ENCODE measurements around the gene ABHD2. TPM values are rescaled to one million over a fixed set of nuclear protein-coding genes. Genes with fewer than 3 reads are reported as not detected.
"Not testable (repeated sequence)": the region's sequence is repeated elsewhere in the genome, so short reads cannot be mapped to it uniquely, and the experiment has no call there.

The ABHD2 gene
- total RNA-seq, 1 experiment from 2014 or later, result 52.4 TPM

DNA sequence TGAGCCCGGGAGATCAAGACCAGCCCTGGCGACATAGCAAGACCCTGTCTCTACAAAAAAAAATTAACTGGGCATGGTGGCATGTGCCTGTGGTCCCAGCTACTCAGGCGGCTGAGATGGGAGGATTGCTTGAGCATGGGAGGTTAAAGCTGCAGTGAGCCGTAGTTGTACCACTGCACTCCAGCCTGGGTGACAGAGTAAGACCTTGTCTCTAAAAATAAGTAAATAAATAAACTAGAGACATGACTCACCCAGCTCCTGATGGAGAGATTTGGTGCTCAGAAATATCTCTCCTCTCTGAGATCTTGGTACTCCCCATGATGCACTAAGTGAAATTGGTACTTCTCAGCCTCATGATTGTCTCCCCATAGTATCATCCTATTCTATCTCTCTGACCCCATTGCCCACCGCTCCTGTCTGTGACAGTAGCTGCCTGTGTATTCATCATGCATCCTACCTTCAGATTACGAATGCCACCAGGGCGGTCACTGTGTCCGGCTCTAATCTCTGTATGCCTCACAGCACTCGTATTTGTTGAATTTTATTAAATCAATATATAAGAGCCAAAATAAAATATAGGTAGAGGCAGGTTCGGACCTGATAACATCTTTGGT, 50.9 kb downstream of the ABHD2 start:
- Histone ChIP-seq H3K9me3 (ENCODE audit: low read depth, low read length, poor library complexity, severe bottlenecking) (no peaks in the 10 kb centered on the region), H3K27ac (ENCODE audit: low read depth, low read length, poor library complexity, severe bottlenecking) (no peak overlapping the region), H3K4me1 (ENCODE audit: insufficient read depth, low read length, poor library complexity, severe bottlenecking) (peaks cover 29% of the 10 kb centered on the region), H3K36me3 (ENCODE audit: insufficient read depth, low read length, poor library complexity, severe bottlenecking) (no peaks in the 10 kb centered on the region), H3K4me3 (ENCODE audit: low read depth, low read length, poor library complexity, severe bottlenecking) (no peak overlapping the region), H3K27me3 (replicated peaks; ENCODE audit: insufficient read depth, low read depth, low read length, poor library complexity) (no peaks in the 10 kb centered on the region)
- ChIA-PET POLR2A (ENCODE audit: low non-redundant PET) (interaction anchor here (0.5 to 0.6 kb wide), 2 partner anchors 29 to 116 kb away, joined by 3 to 6 read pairs; no protein-coding TSS in a partner anchor), CTCF (interaction anchor here (1.8 kb wide), 1 partner anchor 32 kb away, joined by 5 read pairs; no protein-coding TSS in a partner anchor)
- intact Hi-C loops (cut with micrococcal nuclease; ENCODE audit: unreplicated experiment), result no loop called here
- no peak for TF ChIP-seq EZH2 (IDR thresholded peaks at IDR 0.05; ENCODE audit: borderline replicate concordance, low read depth, low read length, poor library complexity, severe bottlenecking)
- no peak for TF ChIP-seq CTCF (conservative IDR thresholded peaks at IDR 0.05; ENCODE audit: low read depth, low read length)
- no peak for DNase-seq (ENCODE audit: low spot score)
- BruUV-seq (replicated peaks), result no TSS peak

- peak; percentile 51 for DNase-seq (ENCODE audit: low spot score)
- H3K27ac ChIP-seq (ENCODE audit: low read depth, low read length, poor library complexity, severe bottlenecking), result no peak overlapping the region
- H3K4me3 ChIP-seq (ENCODE audit: low read depth, low read length, poor library complexity, severe bottlenecking), result no peak overlapping the region
- TF ChIP-seq CTCF (conservative IDR thresholded peaks at IDR 0.05; ENCODE audit: low read depth, low read length) (peak; percentile 51), EZH2 (IDR thresholded peaks at IDR 0.05; ENCODE audit: borderline replicate concordance, low read depth, low read length, poor library complexity, severe bottlenecking) (no peak)
- BruUV-seq (replicated peaks), result no TSS peak
- H3K9me3 ChIP-seq (ENCODE audit: low read depth, low read length, poor library complexity, severe bottlenecking), result no peaks in the 10 kb centered on the region
- H3K4me1 ChIP-seq (ENCODE audit: insufficient read depth, low read length, poor library complexity, severe bottlenecking), result peaks cover 29% of the 10 kb centered on the region
- H3K27me3 ChIP-seq (replicated peaks; ENCODE audit: insufficient read depth, low read depth, low read length, poor library complexity), result no peaks in the 10 kb centered on the region
- H3K36me3 ChIP-seq (ENCODE audit: insufficient read depth, low read length, poor library complexity, severe bottlenecking), result no peaks in the 10 kb centered on the region
- CTCF ChIA-PET, result interaction anchor here (1.8 kb wide), 1 partner anchor 32 kb away, joined by 5 read pairs; no protein-coding TSS in a partner anchor
- intact Hi-C loops (cut with micrococcal nuclease; ENCODE audit: unreplicated experiment), result loop anchor here (5.0 kb wide), 1 partner anchor 53 kb away; the partner anchor contains the start of gene ABHD2
- POLR2A ChIA-PET (ENCODE audit: low non-redundant PET), result interaction anchor here (0.5 kb wide), 1 partner anchor 30 kb away, joined by 3 read pairs; no protein-coding TSS in a partner anchor
Observed at GRCh38 chr15:89139613-89140499, 51.6 kb downstream of the ABHD2 start.

DNA sequence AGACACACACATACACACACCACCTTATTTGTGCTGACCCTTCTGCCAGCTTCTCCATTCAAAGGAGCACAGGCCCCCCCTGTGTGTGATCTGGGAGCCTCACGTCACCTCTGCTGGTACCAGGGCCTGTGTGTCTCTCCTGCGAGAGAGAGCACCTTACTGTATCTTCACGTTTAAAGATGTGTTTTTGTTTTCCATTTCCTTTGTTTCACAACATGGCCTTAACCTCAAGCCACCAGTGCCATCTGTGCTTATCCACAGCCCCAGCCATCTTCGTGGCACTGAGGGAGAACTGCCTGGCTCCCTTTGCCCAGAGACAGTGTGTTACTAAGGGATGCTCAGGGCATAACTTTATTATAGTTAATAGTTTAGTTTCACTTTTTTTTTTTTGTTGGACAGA, 52.3 kb downstream of the ABHD2 start:
- ChIA-PET POLR2A (ENCODE audit: low non-redundant PET) (no interaction called here), CTCF (no interaction called here)
- TF ChIP-seq CTCF (conservative IDR thresholded peaks at IDR 0.05; ENCODE audit: low read depth, low read length) (no peak), EZH2 (IDR thresholded peaks at IDR 0.05; ENCODE audit: borderline replicate concordance, low read depth, low read length, poor library complexity, severe bottlenecking) (no peak)
- H3K4me1 ChIP-seq (ENCODE audit: insufficient read depth, low read length, poor library complexity, severe bottlenecking), result peaks cover 34% of the 10 kb centered on the region
- H3K9me3 ChIP-seq (ENCODE audit: low read depth, low read length, poor library complexity, severe bottlenecking), result no peaks in the 10 kb centered on the region
- intact Hi-C loops (cut with micrococcal nuclease; ENCODE audit: unreplicated experiment), result loop anchor here (5.0 kb wide), 1 partner anchor 53 kb away; the partner anchor contains the start of gene ABHD2
- no peak for DNase-seq (ENCODE audit: low spot score)
- H3K27ac ChIP-seq (ENCODE audit: low read depth, low read length, poor library complexity, severe bottlenecking), result no peak overlapping the region
- no peaks in the 10 kb centered on the region for H3K27me3 ChIP-seq (replicated peaks; ENCODE audit: insufficient read depth, low read depth, low read length, poor library complexity)
- no peaks in the 10 kb centered on the region for H3K36me3 ChIP-seq (ENCODE audit: insufficient read depth, low read length, poor library complexity, severe bottlenecking)
- no peak overlapping the region for H3K4me3 ChIP-seq (ENCODE audit: low read depth, low read length, poor library complexity, severe bottlenecking)
- BruUV-seq (replicated peaks), result no TSS peak

DNA sequence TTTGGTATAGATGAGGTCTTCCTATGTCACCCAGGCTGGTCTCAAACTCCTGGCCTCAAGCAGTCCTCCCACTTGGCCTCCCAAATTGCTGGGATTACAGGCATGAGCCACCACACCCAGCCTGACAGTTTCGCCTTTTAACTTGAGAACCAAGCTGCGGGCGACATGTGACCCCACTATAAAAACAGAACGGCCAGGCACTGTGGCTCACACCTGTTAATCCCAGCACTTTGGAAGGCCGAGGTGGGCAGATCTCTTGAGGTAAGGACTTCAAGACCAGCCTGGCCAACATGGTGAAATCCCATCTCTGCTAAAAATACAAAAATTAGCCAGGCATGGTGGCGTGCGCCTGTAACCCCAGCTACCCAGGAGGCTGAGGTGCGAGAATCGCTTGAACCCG, 52.9 kb downstream of the ABHD2 start:
- H3K36me3 ChIP-seq (ENCODE audit: insufficient read depth, low read length, poor library complexity, severe bottlenecking); H3K9me3 ChIP-seq (ENCODE audit: low read depth, low read length, poor library complexity, severe bottlenecking); H3K27ac ChIP-seq (ENCODE audit: low read depth, low read length, poor library complexity, severe bottlenecking); BruUV-seq (replicated peaks); H3K4me3 ChIP-seq (ENCODE audit: low read depth, low read length, poor library complexity, severe bottlenecking); DNase-seq (ENCODE audit: low spot score); POLR2A ChIA-PET (ENCODE audit: low non-redundant PET); H3K27me3 ChIP-seq (replicated peaks; ENCODE audit: insufficient read depth, low read depth, low read length, poor library complexity); CTCF ChIA-PET: not testable (repeated sequence)
- intact Hi-C loops (cut with micrococcal nuclease; ENCODE audit: unreplicated experiment), result loop anchor here (5.0 kb wide), 1 partner anchor 54 kb away; the partner anchor contains the start of gene ABHD2
- H3K4me1 ChIP-seq (ENCODE audit: insufficient read depth, low read length, poor library complexity, severe bottlenecking), result peaks cover 37% of the 10 kb centered on the region
